ENCODE results near the gene ELOVL5. TPM values are rescaled to one million over a fixed set of nuclear protein-coding genes. Genes with fewer than 3 reads are reported as not detected.

Gene ELOVL5
- total RNA-seq, 4 donors from 2014 or later = 55.2 to 80.2 (median 64.8) TPM

DNA sequence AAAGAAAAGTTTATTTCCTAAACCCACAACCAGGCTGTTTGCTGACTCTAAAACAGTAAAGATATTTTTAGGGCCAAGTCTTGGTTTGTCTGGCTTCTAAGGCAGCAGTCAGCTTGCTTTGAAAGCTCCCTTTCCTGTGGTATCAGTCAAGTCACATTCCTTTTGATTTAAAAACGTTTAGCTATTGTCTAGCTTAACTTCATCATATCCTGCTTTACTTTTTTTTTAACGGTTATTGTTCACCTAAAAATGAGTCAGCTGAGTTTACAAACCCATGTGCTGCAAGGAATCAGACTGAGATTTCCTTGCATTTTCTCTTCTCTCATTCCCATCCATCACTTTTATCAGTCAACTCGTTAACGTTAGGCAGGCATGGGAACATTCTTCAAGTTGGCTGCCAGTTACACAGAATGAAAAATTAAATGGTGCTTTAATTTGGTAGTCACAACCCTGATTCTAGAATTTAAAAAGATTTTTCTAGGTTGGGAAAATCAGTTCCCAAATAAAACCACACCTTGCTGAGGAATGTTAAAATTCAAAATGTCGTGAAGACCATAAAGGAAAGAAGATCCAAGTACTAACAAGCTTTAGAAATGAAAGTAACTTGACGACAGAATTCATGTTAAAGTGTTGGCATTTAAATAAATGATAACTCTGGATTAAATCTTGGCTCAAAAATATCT lies 45.9 kb downstream of the ELOVL5 start:
- H3K27ac ChIP-seq (replicated peaks in 1 of 4) = peak overlapping the region in 3 of 4 donors; percentile 44 to 58 (median 55)
- no peaks in the 10 kb centered on the region for H3K27me3 ChIP-seq
- intact Hi-C loops (cut with DNase I) = loop anchor here (5.0 kb wide), 1 partner anchor 44 kb away; the partner anchor contains the start of gene ELOVL5
- H3K9me3 ChIP-seq = no peaks in the 10 kb centered on the region
- DNase-seq (ENCODE audit: extremely low spot score) = no peak
- peak overlapping the region; percentile 1 to 27 (median 14) for H3K4me3 ChIP-seq
- TF ChIP-seq POLR2A (IDR thresholded peaks at IDR 0.05; ENCODE audit: low read depth) (no peak), POLR2AphosphoS5 (IDR thresholded peaks at IDR 0.05) (peak in 1 of 2 donors; percentile 54)
- H3K36me3 ChIP-seq = no peaks in the 10 kb centered on the region
- 15% methylated on average over 6 of the region's 6 CpGs for WGBS
- H3K4me1 ChIP-seq = peaks cover 54 to 78% (median 72%) of the 10 kb centered on the region in 4 donors

DNA sequence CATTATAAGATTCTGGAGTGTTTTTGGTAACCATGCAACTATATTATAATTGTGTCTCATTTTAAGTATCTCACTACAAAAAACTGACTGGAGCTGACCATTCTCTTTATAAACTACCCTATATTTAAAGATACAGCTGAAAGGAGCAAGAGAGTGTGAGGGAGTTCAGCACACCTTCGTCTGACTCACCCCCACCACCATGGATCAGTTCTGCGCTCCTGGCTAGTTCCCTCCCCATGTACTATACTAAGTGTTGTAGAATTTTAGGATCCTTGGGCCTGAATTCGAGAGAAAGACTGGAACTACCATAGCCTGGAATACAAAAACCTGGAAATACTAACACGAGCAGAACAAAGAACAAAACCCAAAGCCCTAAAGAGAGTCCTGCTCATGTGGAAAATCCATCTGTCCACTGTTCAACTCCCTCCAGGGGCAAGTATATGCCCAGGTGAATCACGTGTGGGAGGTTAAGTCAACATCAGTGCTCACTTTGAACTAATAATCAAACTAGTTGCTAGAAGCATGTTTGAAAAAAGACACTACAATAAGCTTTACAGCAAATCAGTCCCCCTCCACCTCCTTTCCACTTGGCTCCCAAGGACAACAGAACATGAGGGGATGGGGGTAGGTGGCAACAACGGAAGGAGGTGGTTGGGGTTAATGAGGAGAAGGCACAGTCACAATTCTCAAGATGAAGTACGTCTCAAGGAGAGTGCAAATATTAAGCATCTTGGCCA lies 46.8 kb downstream of the ELOVL5 start:
- Histone ChIP-seq H3K27ac (replicated peaks in 1 of 4) (peak overlapping the region; percentile 16 to 58 (median 50)), H3K9me3 (no peaks in the 10 kb centered on the region), H3K4me1 (peaks cover 46 to 69% (median 65%) of the 10 kb centered on the region in 4 donors), H3K36me3 (no peaks in the 10 kb centered on the region), H3K4me3 (no peak overlapping the region), H3K27me3 (no peaks in the 10 kb centered on the region)
- intact Hi-C loops (cut with DNase I) = loop anchor here (5.0 kb wide), 1 partner anchor 45 kb away; the partner anchor contains the start of gene ELOVL5
- no peak for DNase-seq (ENCODE audit: extremely low spot score)
- WGBS = 77% methylated on average over 7 of the region's 7 CpGs
- TF ChIP-seq EP300 (IDR thresholded peaks at IDR 0.05) (no peak), POLR2A (IDR thresholded peaks at IDR 0.05; ENCODE audit: low read depth) (no peak), POLR2AphosphoS5 (IDR thresholded peaks at IDR 0.05) (no peak)
- TF ChIP-seq, protein P1, sequence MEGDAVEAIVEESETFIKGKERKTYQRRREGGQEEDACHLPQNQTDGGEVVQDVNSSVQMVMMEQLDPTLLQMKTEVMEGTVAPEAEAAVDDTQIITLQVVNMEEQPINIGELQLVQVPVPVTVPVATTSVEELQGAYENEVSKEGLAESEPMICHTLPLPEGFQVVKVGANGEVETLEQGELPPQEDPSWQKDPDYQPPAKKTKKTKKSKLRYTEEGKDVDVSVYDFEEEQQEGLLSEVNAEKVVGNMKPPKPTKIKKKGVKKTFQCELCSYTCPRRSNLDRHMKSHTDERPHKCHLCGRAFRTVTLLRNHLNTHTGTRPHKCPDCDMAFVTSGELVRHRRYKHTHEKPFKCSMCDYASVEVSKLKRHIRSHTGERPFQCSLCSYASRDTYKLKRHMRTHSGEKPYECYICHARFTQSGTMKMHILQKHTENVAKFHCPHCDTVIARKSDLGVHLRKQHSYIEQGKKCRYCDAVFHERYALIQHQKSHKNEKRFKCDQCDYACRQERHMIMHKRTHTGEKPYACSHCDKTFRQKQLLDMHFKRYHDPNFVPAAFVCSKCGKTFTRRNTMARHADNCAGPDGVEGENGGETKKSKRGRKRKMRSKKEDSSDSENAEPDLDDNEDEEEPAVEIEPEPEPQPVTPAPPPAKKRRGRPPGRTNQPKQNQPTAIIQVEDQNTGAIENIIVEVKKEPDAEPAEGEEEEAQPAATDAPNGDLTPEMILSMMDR (IDR thresholded peaks at IDR 0.05) = no peak

DNA sequence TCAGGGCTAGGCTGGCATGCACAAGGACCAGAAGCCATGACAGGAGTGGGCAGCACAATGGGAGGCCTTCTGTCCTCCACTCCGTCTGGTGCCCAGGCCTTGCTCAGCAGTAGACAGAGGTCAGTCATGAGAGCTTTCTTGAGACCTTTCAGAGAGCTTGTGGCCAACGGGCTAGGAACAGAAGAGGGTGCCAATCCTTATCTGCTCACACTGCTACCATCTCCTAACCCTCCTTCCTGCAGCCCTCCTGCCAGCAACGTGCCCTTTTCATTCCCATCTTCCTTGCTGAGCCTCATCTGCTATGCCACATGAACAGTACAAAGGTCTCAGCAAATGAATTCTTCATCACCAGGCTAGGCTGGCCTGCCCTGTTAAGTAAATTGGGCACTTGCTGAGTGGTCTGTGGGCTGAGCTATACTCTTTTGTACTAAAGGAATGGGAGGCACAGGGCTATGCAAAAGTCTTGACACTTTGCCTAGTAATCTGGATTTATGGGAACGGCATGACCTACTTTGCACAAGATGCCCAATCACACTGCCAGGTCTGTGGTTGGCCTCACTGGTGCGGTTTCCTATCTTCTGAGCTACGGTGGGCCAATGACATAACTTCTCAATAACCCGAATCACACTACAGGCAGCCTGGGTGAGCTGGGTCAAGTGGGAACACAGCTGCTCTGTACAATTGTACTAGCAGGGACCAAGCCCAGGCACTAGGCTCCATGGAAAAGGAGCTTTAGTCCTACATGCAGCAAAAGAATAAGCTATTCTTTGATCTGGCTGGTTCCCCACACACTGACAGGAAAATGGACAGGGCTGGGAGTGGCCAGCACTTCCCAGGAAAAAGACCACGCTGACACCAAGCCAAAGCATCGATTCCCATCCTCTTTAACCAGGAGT lies 47.8 kb downstream of the ELOVL5 start:
- Histone ChIP-seq H3K4me3 (no peak overlapping the region), H3K36me3 (no peaks in the 10 kb centered on the region), H3K9me3 (no peaks in the 10 kb centered on the region), H3K4me1 (peaks cover 44 to 62% (median 59%) of the 10 kb centered on the region in 4 donors), H3K27me3 (no peaks in the 10 kb centered on the region), H3K27ac (replicated peaks in 1 of 4) (peak overlapping the region; percentile 10 to 58 (median 50))
- DNase-seq (ENCODE audit: extremely low spot score) = no peak
- intact Hi-C loops (cut with DNase I) = loop anchor here (5.0 kb wide), 1 partner anchor 46 kb away; the partner anchor contains the start of gene ELOVL5
- WGBS = 70% methylated on average over 7 of the region's 9 CpGs
- peak in 1 of 2 donors; percentile 9 for TF ChIP-seq POLR2AphosphoS5 (IDR thresholded peaks at IDR 0.05)
- TF ChIP-seq, protein P1 (IDR thresholded peaks at IDR 0.05) = no peak

DNA sequence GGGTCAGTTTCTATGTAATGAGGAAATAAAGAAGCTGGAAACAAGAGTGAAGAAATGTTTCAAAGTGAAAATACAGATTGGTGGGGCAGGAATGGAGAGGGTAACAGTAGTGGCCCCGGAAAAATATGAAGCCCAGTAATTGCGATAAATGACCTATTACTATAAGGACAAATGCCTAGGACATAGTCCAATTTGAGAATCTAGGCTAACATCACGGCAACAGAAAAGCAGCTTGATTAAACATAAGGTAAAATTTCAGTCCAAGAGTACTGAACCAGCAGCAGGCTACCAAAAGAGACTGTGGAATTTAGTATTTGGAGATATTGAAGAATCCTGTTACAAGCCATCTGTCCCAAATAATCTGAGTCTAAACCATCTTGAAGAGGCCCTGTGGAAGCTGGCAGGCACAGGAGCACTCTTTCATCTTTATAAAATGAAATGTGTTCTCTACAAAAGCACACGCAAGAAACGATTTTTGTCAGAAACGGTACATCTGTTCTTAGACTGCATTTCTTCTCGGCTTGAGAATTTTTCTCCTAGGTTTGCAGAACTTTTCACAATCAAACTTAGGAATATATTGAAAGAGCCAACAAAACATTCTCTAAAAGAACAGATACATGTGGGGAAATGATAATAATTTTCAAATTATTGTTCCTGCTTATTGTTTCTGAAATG lies 49.3 kb downstream of the ELOVL5 start:
- no peak for TF ChIP-seq POLR2A (IDR thresholded peaks at IDR 0.05; ENCODE audit: low read depth)
- no peak for TF ChIP-seq POLR2AphosphoS5 (IDR thresholded peaks at IDR 0.05)
- TF ChIP-seq, protein P1 (IDR thresholded peaks at IDR 0.05) = no peak
- intact Hi-C loops (cut with DNase I) = loop anchor here (5.0 kb wide), 1 partner anchor 48 kb away; the partner anchor contains the start of gene ELOVL5
- no peaks in the 10 kb centered on the region for H3K9me3 ChIP-seq
- peaks cover 44 to 62% (median 59%) of the 10 kb centered on the region in 4 donors for H3K4me1 ChIP-seq
- 71% methylated on average over 7 of the region's 7 CpGs for WGBS
- H3K4me3 ChIP-seq = no peak overlapping the region
- no peak for DNase-seq (ENCODE audit: extremely low spot score)
- H3K36me3 ChIP-seq = peaks cover 0 to 2% (median under 1%) of the 10 kb centered on the region in 4 donors
- H3K27ac ChIP-seq (replicated peaks in 1 of 4) = peak overlapping the region in 2 of 4 donors; percentile 14 to 58
- no peaks in the 10 kb centered on the region for H3K27me3 ChIP-seq

Measured in esophagus muscularis mucosa (tissue), 4 donors.